ENCODE results near the gene MTMR11. TPM values are rescaled to one million over a fixed set of nuclear protein-coding genes. Genes with fewer than 3 reads are reported as not detected.
"Not testable (repeated sequence)": the region's sequence is repeated elsewhere in the genome, so short reads cannot be mapped to it uniquely, and the experiment has no call there.

MTMR11 gene
- polyA plus RNA-seq, 2 donors, result 5.0 to 7.4 TPM

GRCh38 chr1:149940427-149940826, 3.7 kb upstream of the MTMR11 start:
- Histone ChIP-seq H3K9me3 (ENCODE audit: control insufficient read depth in 2 of 2, insufficient read depth in 1 of 2, low read depth in 1 of 2, low read length in 1 of 2) (no peaks in the 10 kb centered on the region), H3K27me3 (ENCODE audit: control insufficient read depth in 1 of 2, insufficient read depth in 2 of 2, low read length in 2 of 2) (no peaks in the 10 kb centered on the region), H3K4me3 (ENCODE audit: low read depth in 1 of 2, low read length in 2 of 2) (no peak overlapping the region), H3K36me3 (ENCODE audit: control insufficient read depth in 2 of 2, insufficient read depth in 2 of 2, low read length in 1 of 2) (peaks cover 7 to 13% of the 10 kb centered on the region in 2 donors), H3K4me1 (ENCODE audit: control insufficient read depth in 2 of 2, insufficient read depth in 2 of 2, low read length in 1 of 2) (peaks cover 3 to 8% of the 10 kb centered on the region in 2 donors), H3K27ac (ENCODE audit: low read depth in 2 of 2, low read length in 1 of 2) (no peak overlapping the region)
- 89% methylated on average over 3 of the region's 3 CpGs for WGBS, 2 donors

GRCh38 chr1:149938668-149939003, 2.0 kb upstream of the MTMR11 start:
- not testable (repeated sequence) for H3K4me1 ChIP-seq (ENCODE audit: control insufficient read depth in 2 of 2, insufficient read depth in 2 of 2, low read length in 1 of 2); H3K36me3 ChIP-seq (ENCODE audit: control insufficient read depth in 2 of 2, insufficient read depth in 2 of 2, low read length in 1 of 2); H3K27me3 ChIP-seq (ENCODE audit: control insufficient read depth in 1 of 2, insufficient read depth in 2 of 2, low read length in 2 of 2); H3K9me3 ChIP-seq (ENCODE audit: control insufficient read depth in 2 of 2, insufficient read depth in 1 of 2, low read depth in 1 of 2, low read length in 1 of 2)
- 27 to 43% methylated on average over 12 to 13 of the region's 13 CpGs for WGBS, 2 donors
- peak overlapping the region; percentile 87 to 95 for H3K27ac ChIP-seq (ENCODE audit: low read depth in 2 of 2, low read length in 1 of 2)
- H3K4me3 ChIP-seq (ENCODE audit: low read depth in 1 of 2, low read length in 2 of 2), result peak overlapping the region in 1 of 2 donors; percentile 22

GRCh38 chr1:149937759-149938158, 1.1 kb upstream of the MTMR11 start:
- Histone ChIP-seq H3K27ac (ENCODE audit: low read depth in 2 of 2, low read length in 1 of 2) (peak overlapping the region; percentile 87 to 90), H3K4me1 (ENCODE audit: control insufficient read depth in 2 of 2, insufficient read depth in 2 of 2, low read length in 1 of 2) (peaks cover 5 to 8% of the 10 kb centered on the region in 2 donors), H3K27me3 (ENCODE audit: control insufficient read depth in 1 of 2, insufficient read depth in 2 of 2, low read length in 2 of 2) (no peaks in the 10 kb centered on the region), H3K36me3 (ENCODE audit: control insufficient read depth in 2 of 2, insufficient read depth in 2 of 2, low read length in 1 of 2) (peaks cover 0 to 4% of the 10 kb centered on the region in 2 donors), H3K4me3 (ENCODE audit: low read depth in 1 of 2, low read length in 2 of 2) (no peak overlapping the region), H3K9me3 (ENCODE audit: control insufficient read depth in 2 of 2, insufficient read depth in 1 of 2, low read depth in 1 of 2, low read length in 1 of 2) (no peaks in the 10 kb centered on the region)

GRCh38 chr1:149936992-149937705, 470 bp upstream of the MTMR11 start:
- Histone ChIP-seq H3K9me3 (ENCODE audit: control insufficient read depth in 2 of 2, insufficient read depth in 1 of 2, low read depth in 1 of 2, low read length in 1 of 2) (no peaks in the 10 kb centered on the region), H3K36me3 (ENCODE audit: control insufficient read depth in 2 of 2, insufficient read depth in 2 of 2, low read length in 1 of 2) (peaks cover 0 to 4% of the 10 kb centered on the region in 2 donors), H3K4me3 (ENCODE audit: low read depth in 1 of 2, low read length in 2 of 2) (peak overlapping the region; percentile 48 to 70), H3K4me1 (ENCODE audit: control insufficient read depth in 2 of 2, insufficient read depth in 2 of 2, low read length in 1 of 2) (peaks cover 5 to 8% of the 10 kb centered on the region in 2 donors), H3K27me3 (ENCODE audit: control insufficient read depth in 1 of 2, insufficient read depth in 2 of 2, low read length in 2 of 2) (no peaks in the 10 kb centered on the region), H3K27ac (ENCODE audit: low read depth in 2 of 2, low read length in 1 of 2) (peak overlapping the region; percentile 87 to 90)
- WGBS, 2 donors, result 16 to 24% methylated on average over 8 of the region's 8 CpGs

- Histone ChIP-seq H3K27ac (ENCODE audit: low read depth in 2 of 2, low read length in 1 of 2) (no peak overlapping the region), H3K4me3 (ENCODE audit: low read depth in 1 of 2, low read length in 2 of 2) (no peak overlapping the region), H3K36me3 (ENCODE audit: control insufficient read depth in 2 of 2, insufficient read depth in 2 of 2, low read length in 1 of 2) (peaks cover 0 to 4% of the 10 kb centered on the region in 2 donors), H3K27me3 (ENCODE audit: control insufficient read depth in 1 of 2, insufficient read depth in 2 of 2, low read length in 2 of 2) (no peaks in the 10 kb centered on the region), H3K9me3 (ENCODE audit: control insufficient read depth in 2 of 2, insufficient read depth in 1 of 2, low read depth in 1 of 2, low read length in 1 of 2) (no peaks in the 10 kb centered on the region), H3K4me1 (ENCODE audit: control insufficient read depth in 2 of 2, insufficient read depth in 2 of 2, low read length in 1 of 2) (peaks cover 5 to 8% of the 10 kb centered on the region in 2 donors)
- 79 to 85% methylated on average over 2 of the region's 2 CpGs for WGBS, 2 donors
Measured at GRCh38 chr1:149934356-149934755, 2.3 kb downstream of the MTMR11 start.

GRCh38 chr1:149933208-149933607, 3.5 kb downstream of the MTMR11 start:
- Histone ChIP-seq H3K4me3 (ENCODE audit: low read depth in 1 of 2, low read length in 2 of 2) (no peak overlapping the region), H3K36me3 (ENCODE audit: control insufficient read depth in 2 of 2, insufficient read depth in 2 of 2, low read length in 1 of 2) (peaks cover 0 to 4% of the 10 kb centered on the region in 2 donors)

GRCh38 chr1:149932474-149932873, 4.2 kb downstream of the MTMR11 start:
- Histone ChIP-seq H3K9me3 (ENCODE audit: control insufficient read depth in 2 of 2, insufficient read depth in 1 of 2, low read depth in 1 of 2, low read length in 1 of 2) (no peaks in the 10 kb centered on the region), H3K4me3 (ENCODE audit: low read depth in 1 of 2, low read length in 2 of 2) (no peak overlapping the region), H3K36me3 (ENCODE audit: control insufficient read depth in 2 of 2, insufficient read depth in 2 of 2, low read length in 1 of 2) (peaks cover 0 to 4% of the 10 kb centered on the region in 2 donors), H3K4me1 (ENCODE audit: control insufficient read depth in 2 of 2, insufficient read depth in 2 of 2, low read length in 1 of 2) (peaks cover 2% of the 10 kb centered on the region in 2 donors), H3K27me3 (ENCODE audit: control insufficient read depth in 1 of 2, insufficient read depth in 2 of 2, low read length in 2 of 2) (no peaks in the 10 kb centered on the region), H3K27ac (ENCODE audit: low read depth in 2 of 2, low read length in 1 of 2) (no peak overlapping the region)
- WGBS, 2 donors, result 89 to 96% methylated on average over 8 of the region's 8 CpGs

More at GRCh38 chr1:149933208-149933607, 3.5 kb downstream of the MTMR11 start:
- no peaks in the 10 kb centered on the region for H3K27me3 ChIP-seq (ENCODE audit: control insufficient read depth in 1 of 2, insufficient read depth in 2 of 2, low read length in 2 of 2)
- peaks cover 2 to 8% of the 10 kb centered on the region in 2 donors for H3K4me1 ChIP-seq (ENCODE audit: control insufficient read depth in 2 of 2, insufficient read depth in 2 of 2, low read length in 1 of 2)
- H3K9me3 ChIP-seq (ENCODE audit: control insufficient read depth in 2 of 2, insufficient read depth in 1 of 2, low read depth in 1 of 2, low read length in 1 of 2), result no peaks in the 10 kb centered on the region
- WGBS, 2 donors, result 95 to 97% methylated on average over 4 of the region's 4 CpGs
- H3K27ac ChIP-seq (ENCODE audit: low read depth in 2 of 2, low read length in 1 of 2), result no peak overlapping the region

- WGBS, 2 donors, result 81 to 83% methylated on average over 13 of the region's 13 CpGs
- Histone ChIP-seq H3K4me3 (ENCODE audit: low read depth in 1 of 2, low read length in 2 of 2) (no peak overlapping the region), H3K4me1 (ENCODE audit: control insufficient read depth in 2 of 2, insufficient read depth in 2 of 2, low read length in 1 of 2) (peaks cover 2 to 4% of the 10 kb centered on the region in 2 donors), H3K27me3 (ENCODE audit: control insufficient read depth in 1 of 2, insufficient read depth in 2 of 2, low read length in 2 of 2) (no peaks in the 10 kb centered on the region), H3K9me3 (ENCODE audit: control insufficient read depth in 2 of 2, insufficient read depth in 1 of 2, low read depth in 1 of 2, low read length in 1 of 2) (no peaks in the 10 kb centered on the region), H3K36me3 (ENCODE audit: control insufficient read depth in 2 of 2, insufficient read depth in 2 of 2, low read length in 1 of 2) (peaks cover 0 to 8% of the 10 kb centered on the region in 2 donors), H3K27ac (ENCODE audit: low read depth in 2 of 2, low read length in 1 of 2) (no peak overlapping the region)
Measured at GRCh38 chr1:149931212-149931790, 5.4 kb downstream of the MTMR11 start.

GRCh38 chr1:149929856-149930255, 6.8 kb downstream of the MTMR11 start:
- no peak overlapping the region for H3K4me3 ChIP-seq (ENCODE audit: low read depth in 1 of 2, low read length in 2 of 2)
- H3K36me3 ChIP-seq (ENCODE audit: control insufficient read depth in 2 of 2, insufficient read depth in 2 of 2, low read length in 1 of 2), result peaks cover 2 to 15% of the 10 kb centered on the region in 2 donors
- H3K9me3 ChIP-seq (ENCODE audit: control insufficient read depth in 2 of 2, insufficient read depth in 1 of 2, low read depth in 1 of 2, low read length in 1 of 2), result no peaks in the 10 kb centered on the region
- peaks cover 2 to 8% of the 10 kb centered on the region in 2 donors for H3K4me1 ChIP-seq (ENCODE audit: control insufficient read depth in 2 of 2, insufficient read depth in 2 of 2, low read length in 1 of 2)
- H3K27ac ChIP-seq (ENCODE audit: low read depth in 2 of 2, low read length in 1 of 2), result no peak overlapping the region
- 87 to 88% methylated on average over 2 of the region's 2 CpGs for WGBS, 2 donors
- H3K27me3 ChIP-seq (ENCODE audit: control insufficient read depth in 1 of 2, insufficient read depth in 2 of 2, low read length in 2 of 2), result no peaks in the 10 kb centered on the region

- WGBS, 2 donors, result 0 to 3% methylated on average over 1 of the region's 1 CpG
- peaks cover 13 to 20% of the 10 kb centered on the region in 2 donors for H3K36me3 ChIP-seq (ENCODE audit: control insufficient read depth in 2 of 2, insufficient read depth in 2 of 2, low read length in 1 of 2)
Measured at GRCh38 chr1:149928401-149928724, 8.3 kb downstream of the MTMR11 start.

More at GRCh38 chr1:149928401-149928724, 8.3 kb downstream of the MTMR11 start:
- Histone ChIP-seq H3K27ac (ENCODE audit: low read depth in 2 of 2, low read length in 1 of 2) (peak overlapping the region; percentile 94 to 98), H3K4me1 (ENCODE audit: control insufficient read depth in 2 of 2, insufficient read depth in 2 of 2, low read length in 1 of 2) (peaks cover 2 to 8% of the 10 kb centered on the region in 2 donors), H3K9me3 (ENCODE audit: control insufficient read depth in 2 of 2, insufficient read depth in 1 of 2, low read depth in 1 of 2, low read length in 1 of 2) (no peaks in the 10 kb centered on the region), H3K27me3 (ENCODE audit: control insufficient read depth in 1 of 2, insufficient read depth in 2 of 2, low read length in 2 of 2) (no peaks in the 10 kb centered on the region), H3K4me3 (ENCODE audit: low read depth in 1 of 2, low read length in 2 of 2) (peak overlapping the region; percentile 96 to 99)

All from esophagus (tissue), 2 donors.